Adipose tissue (tissue), 3 donors: ENCODE results near the gene FSTL5. TPM values are rescaled to one million over a fixed set of nuclear protein-coding genes. Genes with fewer than 3 reads are reported as not detected.

Source experiments
- H3K27ac ChIP-seq: one replicate; pipeline ENCODE4 v1.5.1; 2013; ENCODE audit warnings: low read depth, low read length
- WGBS, 3 donors: extraction: QIAGEN DNeasy Blood & Tissue Kit; methylation state at CpG; one replicate each; pipeline ENCODE4 v1.1.7; 2013; 5-methylcytosine and 5-hydroxymethylcytosine counted together
- polyA plus RNA-seq, 3 donors: library from polyadenylated mRNA; stranded (reverse); fragments of 200-250 nt; gene quantifications; one replicate each; pipeline ENCODE4 v1.2.3, GENCODE V29; 2013
- donor health status: healthy with polysubstance abuse.
- donor health status: Bipolar disorder and iron deficiency.
- donor health status: healthy.

Gene FSTL5
- polyA plus RNA-seq, 3 donors, result 0.09 TPM; not detected in 2

- H3K27ac ChIP-seq, result no peak overlapping the region
- 58 to 65% (median 64%) methylated on average over 1 of the region's 1 CpG for WGBS, 3 donors
These were observed 269.8 kb downstream of the FSTL5 start for GRCh38 chr4:161894014-161894413.

DNA sequence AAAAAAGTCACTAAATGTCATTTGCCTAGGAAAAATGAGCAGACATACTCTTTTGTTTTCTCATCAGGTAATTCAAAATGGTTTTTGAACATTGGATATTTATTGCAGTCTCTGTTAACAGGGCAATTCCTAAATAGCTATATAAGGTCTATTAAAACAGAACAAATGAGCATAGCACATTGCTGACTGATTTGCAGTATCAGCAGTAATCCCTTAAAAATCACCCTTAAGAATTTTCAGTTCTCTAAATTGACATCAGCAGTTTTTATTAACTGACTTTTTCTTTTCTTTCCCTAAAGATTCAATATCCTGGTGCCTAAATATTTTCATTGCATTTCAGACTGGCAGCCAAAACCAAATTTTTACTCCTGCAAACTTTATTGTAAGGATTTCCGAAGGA lies 270.2 kb downstream of the FSTL5 start:
- no peak overlapping the region for H3K27ac ChIP-seq
- WGBS, 3 donors, result 69 to 83% (median 71%) methylated on average over 1 of the region's 1 CpG

DNA sequence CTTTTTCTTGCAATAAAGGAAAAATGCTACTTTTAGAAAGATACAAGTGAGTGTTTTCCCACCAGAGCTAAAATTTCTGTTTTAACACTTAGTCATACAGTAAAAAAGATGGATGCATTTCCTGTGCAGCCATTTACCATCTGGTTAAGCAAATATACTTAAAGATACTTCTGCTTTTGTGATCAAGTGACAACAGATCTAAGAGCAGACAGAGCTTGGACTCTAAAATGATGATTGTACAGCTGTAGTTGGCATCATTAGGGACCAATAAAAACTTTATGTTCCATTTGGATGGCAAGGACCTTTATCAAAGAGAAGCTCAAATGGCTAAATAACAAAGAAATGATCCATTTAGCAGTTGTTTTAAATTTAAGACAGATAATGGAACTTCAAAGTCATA lies 270.8 kb downstream of the FSTL5 start:
- no peak overlapping the region for H3K27ac ChIP-seq

DNA sequence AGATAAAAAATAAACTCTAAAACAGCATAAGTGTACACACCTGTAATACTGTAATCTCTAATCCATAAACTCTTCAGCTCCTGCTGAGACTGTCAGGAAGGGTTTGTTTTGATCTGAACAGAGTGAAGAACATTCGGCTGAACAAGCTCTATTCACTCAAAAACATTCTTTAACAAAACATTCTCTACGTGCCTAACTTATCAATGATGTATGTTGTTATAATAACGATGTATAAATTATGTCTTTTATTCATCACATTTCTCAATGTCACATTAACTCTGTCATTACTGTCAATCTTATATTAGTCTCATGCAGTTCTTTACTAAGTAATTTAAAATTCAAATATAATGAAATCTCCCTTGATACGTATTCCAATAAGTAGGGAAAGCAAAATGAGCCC lies 280.6 kb downstream of the FSTL5 start:
- WGBS, 3 donors, result 36 to 60% (median 58%) methylated on average over 4 of the region's 4 CpGs
- no peak overlapping the region for H3K27ac ChIP-seq

- no peak overlapping the region for H3K27ac ChIP-seq
- 71 to 81% (median 74%) methylated on average over 4 of the region's 4 CpGs for WGBS, 3 donors
These were observed 282.4 kb downstream of the FSTL5 start for GRCh38 chr4:161881370-161881769.

DNA sequence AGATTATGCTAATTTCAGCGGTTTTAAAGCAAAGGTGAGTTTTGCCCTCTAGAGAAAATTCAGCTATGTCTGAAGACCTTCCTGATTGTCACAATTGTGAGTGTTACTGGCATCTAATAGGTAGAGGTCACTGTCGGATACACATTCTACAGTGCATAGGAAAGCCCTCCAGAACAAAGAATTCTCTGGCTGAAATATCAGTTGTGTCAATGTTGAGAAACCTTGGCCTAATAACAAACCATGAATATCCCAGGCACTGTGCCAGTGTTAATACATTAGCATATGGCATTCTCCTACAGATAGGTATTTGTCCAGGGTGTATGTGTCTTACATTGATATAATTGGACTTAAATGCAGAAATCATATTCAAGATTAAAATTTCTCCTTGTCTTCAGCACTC lies 294.3 kb downstream of the FSTL5 start:
- 44 to 84% (median 65%) methylated on average over 2 of the region's 2 CpGs for WGBS, 3 donors
- H3K27ac ChIP-seq, result no peak overlapping the region

- 71 to 91% (median 77%) methylated on average over 1 of the region's 1 CpG for WGBS, 3 donors
- H3K27ac ChIP-seq, result no peak overlapping the region
These were observed 307.0 kb downstream of the FSTL5 start for GRCh38 chr4:161856711-161857326.

DNA sequence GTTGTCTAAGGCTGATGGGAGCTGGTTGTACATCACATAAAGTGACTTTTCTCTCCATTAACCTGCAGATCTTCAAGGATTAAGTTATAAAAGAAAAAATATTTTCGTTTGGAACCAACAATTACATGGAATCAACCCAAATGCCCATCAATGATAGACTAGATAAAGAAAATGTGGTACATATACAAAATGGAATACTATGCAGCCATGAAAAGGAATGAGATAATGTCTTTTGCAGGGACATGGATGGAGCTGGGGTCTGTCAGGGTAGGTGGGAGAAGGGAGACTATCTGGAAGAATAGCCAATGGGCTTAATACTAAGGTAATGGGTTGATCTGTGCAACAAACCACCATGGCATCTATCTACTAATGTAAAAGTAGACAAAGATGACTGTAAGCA lies 313.2 kb downstream of the FSTL5 start:
- 6 to 42% (median 25%) methylated on average over 1 of the region's 1 CpG for WGBS, 3 donors
- no peak overlapping the region for H3K27ac ChIP-seq

GRCh38 chr4:161841759-161842158 lies 322.0 kb downstream of the FSTL5 start:
- WGBS, 3 donors, result 78 to 82% (median 79%) methylated on average over 4 of the region's 4 CpGs
- no peak overlapping the region for H3K27ac ChIP-seq

DNA sequence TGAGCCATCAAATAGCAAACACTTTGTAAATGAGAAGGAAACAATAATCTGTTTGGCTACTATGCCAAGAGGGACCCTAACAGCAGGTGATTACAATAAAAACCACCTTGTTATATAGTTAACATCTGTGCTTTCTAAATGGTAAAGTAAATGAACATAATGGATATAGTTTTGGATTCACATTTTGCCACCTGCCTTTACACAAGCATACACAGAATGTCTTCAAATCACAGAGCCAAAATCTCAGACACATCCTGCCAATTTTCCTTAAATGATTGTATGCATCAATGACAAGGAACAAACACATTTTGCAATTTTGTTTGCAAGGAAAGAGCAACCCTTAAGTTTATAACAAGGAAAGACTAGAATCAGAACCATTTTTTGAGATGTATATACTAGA lies 334.2 kb downstream of the FSTL5 start:
- no peak overlapping the region for H3K27ac ChIP-seq

DNA sequence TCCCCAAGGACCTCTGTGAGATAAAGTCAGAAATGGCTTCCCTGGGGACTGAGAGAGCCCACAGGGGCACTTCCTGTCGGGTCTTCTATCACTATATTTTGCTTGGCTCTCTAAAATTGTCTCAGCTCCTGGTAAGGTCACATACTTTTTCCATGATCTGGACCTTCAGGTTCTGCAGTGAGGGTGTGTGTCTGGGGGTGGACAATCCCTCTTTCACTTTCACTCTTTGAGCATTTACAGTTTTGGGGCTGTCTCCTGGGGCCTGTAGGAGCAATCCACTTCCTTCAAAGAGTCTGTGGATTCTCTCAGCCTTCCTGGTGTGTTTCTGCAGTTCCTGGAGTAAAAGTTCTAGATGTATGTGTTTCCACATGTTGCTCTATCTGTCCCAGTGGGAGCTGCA lies 335.7 kb downstream of the FSTL5 start:
- 45 to 56% (median 55%) methylated on average over 1 of the region's 1 CpG for WGBS, 3 donors
- no peak overlapping the region for H3K27ac ChIP-seq

DNA sequence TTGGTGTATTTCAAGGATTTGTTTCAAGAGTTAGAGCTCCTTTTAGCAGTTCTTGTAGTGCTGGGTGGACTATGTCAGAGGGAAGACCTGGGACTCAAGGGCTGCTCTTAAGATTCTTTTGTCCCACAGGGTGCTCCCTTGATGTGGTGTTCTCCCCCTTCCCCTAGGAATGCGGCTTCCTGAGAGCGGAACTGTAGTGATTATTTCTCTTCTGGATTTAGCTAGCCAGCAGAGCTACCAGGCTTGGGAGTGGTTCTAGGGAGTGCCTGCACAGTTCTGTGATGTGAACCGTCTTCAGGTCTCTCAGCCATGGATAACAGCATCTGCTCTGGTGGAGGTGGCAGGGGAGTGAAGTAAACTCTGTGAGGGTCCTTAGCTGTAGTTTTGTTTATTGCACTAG lies 336.8 kb downstream of the FSTL5 start:
- H3K27ac ChIP-seq, result no peak overlapping the region
- WGBS, 3 donors, result 80 to 89% (median 85%) methylated on average over 3 of the region's 3 CpGs

DNA sequence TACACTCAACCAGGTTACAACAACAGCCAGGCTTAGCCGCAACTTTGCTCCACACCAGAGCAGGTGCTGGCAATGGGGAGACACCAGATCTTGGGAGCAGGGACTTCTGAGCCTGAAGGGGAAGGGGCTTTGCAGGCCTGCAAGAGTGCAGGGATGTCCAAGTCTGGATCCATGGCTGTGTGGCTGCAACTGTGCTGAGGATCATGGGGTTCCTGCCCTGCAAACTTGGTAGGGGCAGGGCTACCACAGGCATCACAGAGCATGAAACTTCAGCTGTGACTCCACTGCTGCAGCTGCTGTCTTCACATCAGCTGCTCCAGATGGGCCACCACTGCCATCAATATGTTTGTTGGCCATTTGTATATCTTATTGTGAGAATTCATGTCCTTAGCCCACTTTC lies 340.4 kb downstream of the FSTL5 start:
- H3K27ac ChIP-seq, result no peak overlapping the region
- 100% methylated on average over 1 of the region's 1 CpG for WGBS, 3 donors

GRCh38 chr4:161822174-161822573 lies 341.6 kb downstream of the FSTL5 start:
- no peak overlapping the region for H3K27ac ChIP-seq
- 88 to 96% (median 94%) methylated on average over 1 of the region's 1 CpG for WGBS, 3 donors

GRCh38 chr4:161817914-161818313 lies 345.9 kb downstream of the FSTL5 start:
- H3K27ac ChIP-seq, result no peak overlapping the region
- WGBS, 3 donors, result 68 to 78% (median 69%) methylated on average over 11 of the region's 11 CpGs

DNA sequence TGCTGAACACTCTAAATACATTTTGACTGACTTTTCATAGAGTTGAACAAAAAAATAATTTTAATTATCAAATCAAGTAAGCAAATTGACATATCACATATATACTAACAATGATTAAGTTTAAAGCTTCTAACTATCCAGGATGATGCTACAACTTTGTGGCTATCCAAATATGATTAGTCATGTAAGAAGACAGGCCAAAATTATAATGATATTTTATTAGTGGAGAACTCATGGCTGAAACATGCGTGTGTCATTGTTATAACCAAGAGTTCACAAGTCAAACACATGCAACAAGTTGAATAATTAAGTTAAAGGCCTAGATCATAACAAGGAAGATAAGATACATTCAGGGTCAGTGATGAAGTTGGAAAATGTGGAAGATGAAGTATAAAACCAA lies 346.8 kb downstream of the FSTL5 start:
- 86 to 96% (median 90%) methylated on average over 1 of the region's 1 CpG for WGBS, 3 donors
- no peak overlapping the region for H3K27ac ChIP-seq

DNA sequence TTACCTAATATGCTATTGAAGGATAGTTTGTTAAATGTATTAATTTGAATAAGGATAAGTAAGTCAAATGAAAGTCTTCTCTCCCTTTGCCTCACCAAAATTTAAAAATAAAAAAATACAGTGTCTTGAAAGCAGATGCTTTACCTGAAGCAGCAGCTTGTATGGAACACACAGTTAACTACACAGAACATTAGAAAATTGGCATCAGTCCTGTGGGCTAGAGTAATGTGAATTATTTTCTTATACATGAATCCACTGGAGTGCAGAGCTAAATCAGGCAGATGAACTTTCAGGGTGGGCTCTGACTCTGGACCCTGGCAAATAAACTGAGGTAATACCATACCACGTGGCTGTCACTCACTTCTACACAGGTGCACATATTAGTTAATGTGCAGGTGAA lies 348.0 kb downstream of the FSTL5 start:
- H3K27ac ChIP-seq, result no peak overlapping the region
- 66 to 69% (median 68%) methylated on average over 1 of the region's 1 CpG for WGBS, 3 donors

DNA sequence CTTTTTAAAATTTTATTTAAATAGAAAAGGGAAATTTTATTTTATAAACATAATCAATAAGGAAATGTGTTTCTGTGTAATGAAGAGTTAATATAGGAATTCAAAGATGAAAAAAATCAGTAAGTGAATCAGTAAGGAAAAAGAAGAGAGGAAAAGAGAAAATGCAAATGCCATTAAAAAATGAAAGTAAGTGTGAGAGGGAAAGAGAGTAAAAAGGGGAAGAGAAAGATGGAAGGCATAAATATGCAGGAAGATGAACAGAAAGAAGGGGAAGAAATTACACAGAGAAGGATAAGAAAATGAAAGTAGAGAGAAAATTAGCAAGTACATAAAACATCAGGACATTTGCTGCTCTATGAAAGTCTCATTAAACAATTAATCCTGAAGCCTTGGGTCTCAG lies 349.9 kb downstream of the FSTL5 start:
- H3K27ac ChIP-seq, result no peak overlapping the region

DNA sequence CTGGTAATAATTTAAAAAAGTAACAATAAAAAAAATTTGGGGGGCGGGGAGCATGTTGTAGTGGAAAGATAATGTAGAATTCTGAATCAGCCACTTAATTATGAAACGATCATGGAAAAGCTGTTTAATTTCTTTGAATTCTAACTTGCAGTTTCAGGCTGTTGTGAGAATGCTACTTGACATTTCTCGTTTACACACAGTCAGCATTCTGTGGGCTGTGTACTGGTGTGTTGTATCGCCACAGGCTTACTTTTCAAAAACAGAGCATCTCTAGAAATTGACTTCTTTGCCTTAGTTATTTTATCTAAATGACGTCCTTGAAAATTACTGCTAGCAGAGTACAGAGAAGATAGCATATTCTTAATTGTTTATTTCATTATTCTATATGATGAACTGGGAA lies 350.4 kb downstream of the FSTL5 start:
- 58 to 83% (median 77%) methylated on average over 5 of the region's 5 CpGs for WGBS, 3 donors
- no peak overlapping the region for H3K27ac ChIP-seq

DNA sequence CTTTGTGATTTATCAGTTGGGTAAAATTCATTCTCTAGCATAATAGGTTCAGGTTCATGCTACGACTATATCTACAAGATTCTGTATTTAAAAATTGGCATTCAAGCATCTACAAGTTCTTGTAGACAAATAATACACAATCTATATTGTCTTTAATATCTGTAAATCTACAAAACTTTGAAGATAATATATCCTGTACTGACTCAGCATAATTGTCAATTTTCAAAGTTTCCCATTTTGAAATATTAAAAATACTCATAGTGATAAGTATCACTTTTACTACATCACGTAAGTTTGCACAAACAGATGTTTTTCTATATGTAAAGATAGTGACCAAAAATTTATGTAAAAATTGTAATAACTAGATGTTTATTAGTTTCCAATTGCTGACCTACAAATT lies 360.6 kb downstream of the FSTL5 start:
- H3K27ac ChIP-seq, result no peak overlapping the region
- 77 to 82% (median 79%) methylated on average over 2 of the region's 2 CpGs for WGBS, 3 donors

DNA sequence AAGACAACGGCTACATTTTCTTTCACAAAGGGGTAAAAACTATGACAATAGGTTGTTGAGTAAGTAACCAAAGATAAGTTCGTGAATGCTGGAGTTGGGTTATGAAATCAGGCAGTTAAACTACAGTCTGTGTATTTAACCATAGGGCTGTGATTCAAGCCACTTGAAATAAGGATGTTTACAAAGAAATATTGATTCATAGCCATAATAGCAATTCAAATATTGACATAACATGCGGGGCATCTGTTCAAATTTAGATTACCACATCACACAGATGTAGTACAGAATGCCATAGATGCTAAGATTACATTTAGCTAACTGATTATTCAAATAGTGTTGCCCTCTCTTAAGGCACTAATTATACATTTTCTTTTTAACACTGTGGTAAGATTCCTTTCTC lies 364.1 kb downstream of the FSTL5 start:
- H3K27ac ChIP-seq, result no peak overlapping the region
- WGBS, 3 donors, result 29 to 75% (median 70%) methylated on average over 3 of the region's 3 CpGs
